Hypothalamus (tissue), 51 donors: ENCODE results near the gene COX14.
"Not testable (repeated sequence)": the region's sequence is repeated elsewhere in the genome, so short reads cannot be mapped to it uniquely, and the experiment has no call there.

Experiments used
- DNase-seq, 51 donors: peaks; one replicate each; lab custom pipeline; 2025; lab: John Stamatoyannopoulos, UW

The COX14 gene

GRCh38 chr12:50106907-50107306 is 5.1 kb upstream of the COX14 start:
- DNase-seq, result no peak

- DNase-seq, result no peak
Observed at GRCh38 chr12:50107416-50108268, 4.4 kb upstream of the COX14 start.

GRCh38 chr12:50109319-50109718 is 2.7 kb upstream of the COX14 start:
- DNase-seq, result no peak

GRCh38 chr12:50110127-50110761 is 1.8 kb upstream of the COX14 start:
- peak in 3 of 51 donors; percentile 11 to 37 (median 27) for DNase-seq

- DNase-seq, result peak in 18 of 51 donors; percentile 14 to 64 (median 31)
Observed at GRCh38 chr12:50110762-50111351, 1.2 kb upstream of the COX14 start.

- no peak for DNase-seq
Observed at GRCh38 chr12:50111395-50111692, 692 bp upstream of the COX14 start.

GRCh38 chr12:50112456-50113218 is 601 bp downstream of the COX14 start:
- peak in 4 of 51 donors; percentile 44 to 73 (median 57) for DNase-seq

GRCh38 chr12:50117057-50117622 is 5.1 kb downstream of the COX14 start:
- DNase-seq, result peak in 2 of 51 donors; percentile 9 to 19

- no peak for DNase-seq
Observed at GRCh38 chr12:50119387-50119786, 7.4 kb downstream of the COX14 start.

- no peak for DNase-seq
Observed at GRCh38 chr12:50120521-50120920, 8.5 kb downstream of the COX14 start.

- no peak for DNase-seq
Observed at GRCh38 chr12:50120953-50121352, 8.9 kb downstream of the COX14 start.

- no peak for DNase-seq
Observed at GRCh38 chr12:50121641-50122040, 9.6 kb downstream of the COX14 start.

- DNase-seq, result no peak
Observed at GRCh38 chr12:50123203-50123602, 11.2 kb downstream of the COX14 start.

- DNase-seq, result no peak
Observed at GRCh38 chr12:50127546-50127945, 15.5 kb downstream of the COX14 start.

- no peak for DNase-seq
Observed at GRCh38 chr12:50129290-50129689, 17.3 kb downstream of the COX14 start.

- peak in 2 of 51 donors; percentile 3 to 11 for DNase-seq
Observed at GRCh38 chr12:50132505-50133135, 20.6 kb downstream of the COX14 start.

GRCh38 chr12:50142993-50143392 is 31.0 kb downstream of the COX14 start:
- DNase-seq, result no peak

- no peak for DNase-seq
Observed at GRCh38 chr12:50145439-50145838, 33.4 kb downstream of the COX14 start.

- DNase-seq, result no peak
Observed at GRCh38 chr12:50147281-50147680, 35.2 kb downstream of the COX14 start.

- not testable (repeated sequence) for DNase-seq
Observed at GRCh38 chr12:50148011-50148410, 36.0 kb downstream of the COX14 start.
